Lung (tissue), 12 donors: ENCODE data around the gene TAS2R20. TPM values are rescaled to one million over a fixed set of nuclear protein-coding genes. Genes with fewer than 3 reads are reported as not detected.

Experiments
- ATAC-seq: fragments of 200-7000 bp; cut with Tn5 transposase; one replicate; pipeline ENCODE4 v1.9.1; 2020; ENCODE audit warnings: moderate number of reproducible peaks; ENCODE audit not compliant: insufficient read depth, low FRiP score
- DNase-seq, 3 donors: peaks; one replicate each; pipeline ENCODE4 v3.0.0-alpha.2; 2013 to 2017
- H3K27ac ChIP-seq, 2 donors: one replicate each; pipeline ENCODE4 v1.5.1; 2013; ENCODE audit warnings: mild to moderate bottlenecking in 2 of 2, moderate library complexity in 2 of 2, control low read depth in 1 of 2, inconsistent platforms in 1 of 2, low read depth in 1 of 2, low read length in 1 of 2
- H3K27me3 ChIP-seq, 3 donors: one replicate each; pipeline ENCODE4 v1.5.1; 2013; ENCODE audit warnings: low read length in 2 of 3; ENCODE audit not compliant: control insufficient read depth in 3 of 3, insufficient read depth in 3 of 3
- H3K36me3 ChIP-seq, 4 donors: one replicate each; pipeline ENCODE4 v1.5.1; 2013; ENCODE audit warnings: low read length in 4 of 4, mild to moderate bottlenecking in 1 of 4, moderate library complexity in 1 of 4; ENCODE audit not compliant: control insufficient read depth in 4 of 4, insufficient read depth in 4 of 4
- H3K4me1 ChIP-seq, 5 donors: one replicate each; pipeline ENCODE4 v1.5.1; 2013; ENCODE audit warnings: low read length in 5 of 5, mild to moderate bottlenecking in 2 of 5, moderate library complexity in 1 of 5; ENCODE audit not compliant: control insufficient read depth in 5 of 5, insufficient read depth in 5 of 5
- H3K4me3 ChIP-seq: one replicate; pipeline ENCODE4 v1.5.1; 2013; ENCODE audit warnings: mild to moderate bottlenecking, control low read depth, moderate library complexity
- H3K9ac ChIP-seq, 2 donors: one replicate each; pipeline ENCODE4 v1.5.1; 2013; ENCODE audit warnings: low read length in 2 of 2, control low read depth in 1 of 2; ENCODE audit not compliant: insufficient read depth in 1 of 2
- H3K9me3 ChIP-seq, 4 donors: one replicate each; pipeline ENCODE4 v1.5.1; 2013; ENCODE audit warnings: low read length in 3 of 4, mild to moderate bottlenecking in 1 of 4, moderate library complexity in 1 of 4; ENCODE audit not compliant: control insufficient read depth in 4 of 4, insufficient read depth in 3 of 4
- WGBS, 2 donors: extraction: QIAGEN DNeasy Blood & Tissue Kit; methylation state at CpG; one replicate each; pipeline ENCODE4 v1.1.7; 2013; 5-methylcytosine and 5-hydroxymethylcytosine counted together
- polyA plus RNA-seq, 2 donors: library from polyadenylated mRNA; stranded (reverse); fragments of 200-250 nt; gene quantifications; one replicate each; pipeline ENCODE4 v1.2.1, GENCODE V29; 2013
- total RNA-seq, 2 donors: library from RNA; depleted of rRNA in 1 of 2; stranded (reverse); fragments of >200 nt in 1 of 2; gene quantifications; one replicate each; pipeline ENCODE4 v1.2.1, GENCODE V29; 2014 to 2021
- TF ChIP-seq, protein P1 (sequence below): IDR thresholded peaks from 2 replicates; pipeline ENCODE4 v1.5.1; 2012; ENCODE audit warnings: mild to moderate bottlenecking; ENCODE audit errors: control extremely low read depth, extremely low read depth
- donor health status: control.
- donor health status: control.
- donor health status: Bipolar disorder and iron deficiency.
- donor health status: healthy.
- donor health status: DM: yes; HTN: yes; CAD: no.

TAS2R20 gene
- total and polyA plus RNA-seq, 4 donors, result 0.08 to 21.2 (median 0.92) TPM

DNA sequence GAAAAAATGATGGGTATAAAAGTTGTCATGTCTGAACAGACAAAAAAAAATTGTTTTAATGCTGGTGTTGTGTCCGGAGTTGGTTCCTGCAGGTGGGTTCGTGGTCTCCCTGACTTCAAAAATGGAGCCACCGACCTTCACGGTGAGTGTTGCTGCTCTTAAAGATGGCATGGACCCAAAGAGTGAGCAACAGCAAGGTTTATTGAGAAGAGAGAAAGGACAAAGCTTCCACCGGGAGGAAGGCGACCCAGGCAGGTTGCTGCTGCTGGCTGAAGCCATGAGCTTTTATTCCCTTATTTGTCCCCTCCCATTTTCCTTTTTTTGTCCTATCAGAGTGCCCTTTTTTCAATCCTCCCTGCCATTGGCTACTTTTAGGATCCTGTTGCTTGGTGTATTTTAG, 33.2 kb upstream of the TAS2R20 start, which contains the start of gene TAS2R31:
TSS of gene TAS2R31 (minus strand) at position 101 of the 400 bp plus-strand sequence. CDS start at position 29, 72 bp downstream.
- Histone ChIP-seq H3K27ac (no peak within 1 kb of the TSS), H3K36me3 (peaks cover 0 to 7% (median 3%) of the 10 kb centered on the region in 4 donors), H3K4me3 (no peak within 1 kb of the TSS), H3K9me3 (no peaks in the 10 kb centered on the region), H3K27me3 (no peaks in the 10 kb centered on the region), H3K9ac (no peak within 1 kb of the TSS), H3K4me1 (no peaks in the 10 kb centered on the region)
- DNase-seq, result no peak
- WGBS, 2 donors, result 98 to 99% methylated on average over 6 of the region's 6 CpGs
- TF ChIP-seq, protein P1, sequence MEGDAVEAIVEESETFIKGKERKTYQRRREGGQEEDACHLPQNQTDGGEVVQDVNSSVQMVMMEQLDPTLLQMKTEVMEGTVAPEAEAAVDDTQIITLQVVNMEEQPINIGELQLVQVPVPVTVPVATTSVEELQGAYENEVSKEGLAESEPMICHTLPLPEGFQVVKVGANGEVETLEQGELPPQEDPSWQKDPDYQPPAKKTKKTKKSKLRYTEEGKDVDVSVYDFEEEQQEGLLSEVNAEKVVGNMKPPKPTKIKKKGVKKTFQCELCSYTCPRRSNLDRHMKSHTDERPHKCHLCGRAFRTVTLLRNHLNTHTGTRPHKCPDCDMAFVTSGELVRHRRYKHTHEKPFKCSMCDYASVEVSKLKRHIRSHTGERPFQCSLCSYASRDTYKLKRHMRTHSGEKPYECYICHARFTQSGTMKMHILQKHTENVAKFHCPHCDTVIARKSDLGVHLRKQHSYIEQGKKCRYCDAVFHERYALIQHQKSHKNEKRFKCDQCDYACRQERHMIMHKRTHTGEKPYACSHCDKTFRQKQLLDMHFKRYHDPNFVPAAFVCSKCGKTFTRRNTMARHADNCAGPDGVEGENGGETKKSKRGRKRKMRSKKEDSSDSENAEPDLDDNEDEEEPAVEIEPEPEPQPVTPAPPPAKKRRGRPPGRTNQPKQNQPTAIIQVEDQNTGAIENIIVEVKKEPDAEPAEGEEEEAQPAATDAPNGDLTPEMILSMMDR, result no peak
- no peak for ATAC-seq

DNA sequence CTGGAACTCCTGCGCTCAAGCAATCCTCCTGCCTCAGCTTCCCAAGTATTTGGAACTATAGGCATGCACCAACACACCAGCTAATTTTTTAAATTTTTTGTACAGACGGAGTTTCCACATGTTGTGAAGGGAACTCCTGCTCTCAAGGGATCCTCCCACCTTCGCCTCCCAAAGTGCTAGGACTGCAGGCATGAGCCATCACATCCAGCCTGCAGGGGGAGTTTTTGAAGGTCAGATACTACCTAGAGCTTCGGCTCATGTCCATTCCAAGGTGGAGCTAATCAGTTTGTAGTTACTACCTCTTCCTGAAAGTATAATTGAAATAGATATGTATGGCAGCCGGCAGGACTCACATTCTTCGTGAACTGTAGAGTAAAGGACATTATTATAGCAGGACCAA, 28.0 kb upstream of the TAS2R20 start:
- ATAC-seq, result no peak
- 96% methylated on average over 6 of the region's 6 CpGs for WGBS, 2 donors

DNA sequence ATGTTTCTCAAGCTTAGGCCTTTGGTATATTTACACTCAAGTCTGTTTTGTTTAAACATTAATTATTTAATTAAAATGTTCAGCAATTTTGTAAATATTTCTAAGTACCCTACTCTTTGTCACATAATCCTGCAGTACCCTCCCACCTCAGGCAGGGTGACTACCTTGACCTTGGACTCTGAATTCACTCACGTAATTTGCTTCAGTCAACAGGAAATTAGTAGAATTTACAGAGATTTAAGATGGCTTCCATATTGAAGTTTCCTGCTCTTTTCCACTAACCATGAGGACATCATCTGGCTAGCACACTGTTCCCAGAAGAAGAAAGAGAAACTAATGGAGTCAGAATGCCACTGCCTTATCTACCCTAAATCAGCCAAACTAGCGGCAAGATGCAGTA, 25.3 kb upstream of the TAS2R20 start:
- no peaks in the 10 kb centered on the region for H3K27me3 ChIP-seq
- H3K36me3 ChIP-seq, result peaks cover 0 to 11% (median 3%) of the 10 kb centered on the region in 4 donors
- H3K9ac ChIP-seq, result no peak overlapping the region
- H3K9me3 ChIP-seq, result no peaks in the 10 kb centered on the region
- no peak for DNase-seq
- WGBS, 2 donors, result 83 to 91% methylated on average over 2 of the region's 2 CpGs
- ATAC-seq, result no peak
- no peak overlapping the region for H3K27ac ChIP-seq
- H3K4me1 ChIP-seq, result peaks cover 0 to 3% (median 0%) of the 10 kb centered on the region in 5 donors
- TF ChIP-seq, protein P1, result no peak
- no peak overlapping the region for H3K4me3 ChIP-seq

More for the DNA sequence above, 28.0 kb upstream of the TAS2R20 start:
- TF ChIP-seq, protein P1, result no peak
- DNase-seq, result no peak
- Histone ChIP-seq H3K9me3 (no peaks in the 10 kb centered on the region), H3K27me3 (no peaks in the 10 kb centered on the region), H3K27ac (no peak overlapping the region), H3K9ac (no peak overlapping the region), H3K36me3 (peaks cover 0 to 11% (median 3%) of the 10 kb centered on the region in 4 donors), H3K4me3 (no peak overlapping the region), H3K4me1 (peaks cover 0 to 3% (median 0%) of the 10 kb centered on the region in 5 donors)

DNA sequence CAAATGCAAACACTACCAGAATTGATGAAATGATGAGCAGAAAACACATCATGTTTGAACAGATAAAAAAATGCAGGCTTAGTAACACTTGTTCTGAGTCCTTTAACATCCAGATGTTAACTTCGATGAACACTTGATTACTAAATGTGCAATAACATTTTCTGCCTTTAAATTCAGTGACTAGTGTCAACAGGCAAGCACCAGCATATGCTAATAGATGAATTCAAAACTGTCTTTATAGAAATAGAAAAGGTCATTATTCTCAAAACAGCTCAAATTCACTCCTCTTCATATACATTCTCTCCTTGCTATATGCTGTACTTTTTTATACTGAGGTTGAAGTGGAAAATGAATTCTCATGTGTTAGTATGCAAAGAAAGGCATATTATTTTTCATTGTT, 24.4 kb upstream of the TAS2R20 start, which contains the start of gene TAS2R19:
TSS of gene TAS2R19 (minus strand) at position 101 of the 400 bp plus-strand sequence. CDS start at position 52, 49 bp downstream.
- no peak within 1 kb of the TSS for H3K9ac ChIP-seq
- no peak within 1 kb of the TSS for H3K4me3 ChIP-seq
- peaks cover 0 to 5% (median 1%) of the 10 kb centered on the region in 4 donors for H3K36me3 ChIP-seq
- no peaks in the 10 kb centered on the region for H3K9me3 ChIP-seq
- no peak for DNase-seq
- H3K4me1 ChIP-seq, result peaks cover 0 to 3% (median 0%) of the 10 kb centered on the region in 5 donors
- H3K27me3 ChIP-seq, result no peaks in the 10 kb centered on the region
- no peak for ATAC-seq
- TF ChIP-seq, protein P1, result no peak
- 85 to 95% methylated on average over 1 of the region's 1 CpG for WGBS, 2 donors
- H3K27ac ChIP-seq, result no peak within 1 kb of the TSS
